B cell (primary cell): ENCODE data around the gene PCK2.

Experiments used
- EZH2 ChIP-seq: IDR thresholded peaks from 2 replicates; pipeline ENCODE4 v1.6.1; 2012; ENCODE audit warnings: borderline replicate concordance, low read depth, mild to moderate bottlenecking, moderate library complexity, low read length; ENCODE audit not compliant: insufficient read depth, poor library complexity, severe bottlenecking
- TF ChIP-seq, protein P1 (sequence below): fragments of 200-600 bp; IDR thresholded peaks from one replicate; pipeline ENCODE4 v1.8.0; 2022; ENCODE audit warnings: antibody characterized with exemption, mild to moderate bottlenecking

- no peak for TF ChIP-seq EZH2
- TF ChIP-seq, protein P1, sequence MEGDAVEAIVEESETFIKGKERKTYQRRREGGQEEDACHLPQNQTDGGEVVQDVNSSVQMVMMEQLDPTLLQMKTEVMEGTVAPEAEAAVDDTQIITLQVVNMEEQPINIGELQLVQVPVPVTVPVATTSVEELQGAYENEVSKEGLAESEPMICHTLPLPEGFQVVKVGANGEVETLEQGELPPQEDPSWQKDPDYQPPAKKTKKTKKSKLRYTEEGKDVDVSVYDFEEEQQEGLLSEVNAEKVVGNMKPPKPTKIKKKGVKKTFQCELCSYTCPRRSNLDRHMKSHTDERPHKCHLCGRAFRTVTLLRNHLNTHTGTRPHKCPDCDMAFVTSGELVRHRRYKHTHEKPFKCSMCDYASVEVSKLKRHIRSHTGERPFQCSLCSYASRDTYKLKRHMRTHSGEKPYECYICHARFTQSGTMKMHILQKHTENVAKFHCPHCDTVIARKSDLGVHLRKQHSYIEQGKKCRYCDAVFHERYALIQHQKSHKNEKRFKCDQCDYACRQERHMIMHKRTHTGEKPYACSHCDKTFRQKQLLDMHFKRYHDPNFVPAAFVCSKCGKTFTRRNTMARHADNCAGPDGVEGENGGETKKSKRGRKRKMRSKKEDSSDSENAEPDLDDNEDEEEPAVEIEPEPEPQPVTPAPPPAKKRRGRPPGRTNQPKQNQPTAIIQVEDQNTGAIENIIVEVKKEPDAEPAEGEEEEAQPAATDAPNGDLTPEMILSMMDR = no peak
Measured at GRCh38 chr14:24150061-24150460, 56.0 kb downstream of the PCK2 start.
